Osteoblast (primary cell): ENCODE results near the gene TMEM186. TPM values are rescaled to one million over a fixed set of nuclear protein-coding genes. Genes with fewer than 3 reads are reported as not detected.
"Not testable (repeated sequence)": the region's sequence is repeated elsewhere in the genome, so short reads cannot be mapped to it uniquely, and the experiment has no call there.

ENCODE experiments used
- DNase-seq: peaks from one replicate; pipeline ENCODE4 v3.0.0; 2011; ENCODE audit warnings: low spot score, mixed read lengths; ENCODE audit not compliant: insufficient read length; ENCODE audit errors: missing footprints
- H2AFZ ChIP-seq: 2 replicates; pipeline ENCODE4 v1.6.0; 2011; ENCODE audit warnings: mild to moderate bottlenecking, low read length
- H3K27ac ChIP-seq: 2 replicates; pipeline ENCODE4 v1.5.1; 2011; ENCODE audit warnings: mild to moderate bottlenecking, low read depth, low read length, moderate library complexity
- H3K27me3 ChIP-seq: 2 replicates; pipeline ENCODE4 v1.6.0; 2012; ENCODE audit warnings: mild to moderate bottlenecking, control low read depth, inconsistent platforms, low read length, moderate library complexity; ENCODE audit not compliant: insufficient read depth
- H3K36me3 ChIP-seq: 2 replicates; pipeline ENCODE4 v1.5.1; 2011; ENCODE audit warnings: mild to moderate bottlenecking, low read length, control low read depth, moderate library complexity; ENCODE audit not compliant: insufficient read depth
- H3K4me1 ChIP-seq: 2 replicates; pipeline ENCODE4 v1.5.1; 2011; ENCODE audit warnings: mild to moderate bottlenecking, low read length, control low read depth, moderate library complexity; ENCODE audit not compliant: insufficient read depth
- H3K4me2 ChIP-seq: 2 replicates; pipeline ENCODE4 v1.6.0; 2011; ENCODE audit warnings: mild to moderate bottlenecking, low read length; ENCODE audit not compliant: insufficient read depth
- H3K4me3 ChIP-seq: fragments of 200-600 bp; sonication (generic); 3 replicates; pipeline ENCODE4 v1.5.1; 2012; ENCODE audit warnings: mild to moderate bottlenecking, low read length, inconsistent platforms; ENCODE audit not compliant: insufficient read depth
- H3K79me2 ChIP-seq: 2 replicates; pipeline ENCODE4 v1.6.0; 2012; ENCODE audit warnings: mild to moderate bottlenecking, low read length, control low read depth, inconsistent platforms; ENCODE audit not compliant: insufficient read depth
- H3K9me3 ChIP-seq: 2 replicates; pipeline ENCODE4 v1.5.1; 2011; ENCODE audit warnings: low read depth, low read length, control low read depth
- H4K20me1 ChIP-seq: 2 replicates; pipeline ENCODE4 v1.6.0; 2012; ENCODE audit warnings: mild to moderate bottlenecking, low read length, control low read depth; ENCODE audit not compliant: insufficient read depth
- CTCF ChIP-seq: IDR thresholded peaks from 2 replicates; pipeline ENCODE4 v1.5.1; 2011; ENCODE audit warnings: mild to moderate bottlenecking, low read depth, low read length, moderate library complexity; ENCODE audit errors: extremely low read depth
- total RNA-seq: library from RNA; depleted of rRNA; stranded (reverse); fragments of >200 nt; gene quantifications from 2 replicates; pipeline ENCODE4 v1.2.3, GENCODE V29; 2012

TMEM186 gene
- total RNA-seq, 1 donor: 4.0 TPM

- Histone ChIP-seq H3K27ac (no peak overlapping the region), H2AFZ (no peak overlapping the region), H3K27me3 (no peaks in the 10 kb centered on the region), H3K4me2 (no peak overlapping the region), H4K20me1 (peaks cover 35% of the 10 kb centered on the region), H3K79me2 (peaks cover 68% of the 10 kb centered on the region), H3K36me3 (peaks cover 97% of the 10 kb centered on the region), H3K4me1 (no peaks in the 10 kb centered on the region), H3K4me3 (no peak overlapping the region), H3K9me3 (no peaks in the 10 kb centered on the region)
- no peak for DNase-seq
- no peak for TF ChIP-seq CTCF
Observed at GRCh38 chr16:8807189-8807588, 9.8 kb upstream of the TMEM186 start.

GRCh38 chr16:8806272-8806983, 9.0 kb upstream of the TMEM186 start:
- no peak overlapping the region for H3K4me2 ChIP-seq
- no peak overlapping the region for H3K4me3 ChIP-seq
- no peak overlapping the region for H3K27ac ChIP-seq
- H3K27me3 ChIP-seq: no peaks in the 10 kb centered on the region
- H3K36me3 ChIP-seq: peaks cover 97% of the 10 kb centered on the region
- peaks cover 36% of the 10 kb centered on the region for H4K20me1 ChIP-seq
- no peaks in the 10 kb centered on the region for H3K9me3 ChIP-seq
- H3K79me2 ChIP-seq: peaks cover 75% of the 10 kb centered on the region
- H3K4me1 ChIP-seq: no peaks in the 10 kb centered on the region
- DNase-seq: no peak
- no peak for TF ChIP-seq CTCF
- H2AFZ ChIP-seq: no peak overlapping the region

GRCh38 chr16:8804313-8804712, 6.9 kb upstream of the TMEM186 start:
- peaks cover 88% of the 10 kb centered on the region for H3K79me2 ChIP-seq
- H3K4me1 ChIP-seq: peaks cover 10% of the 10 kb centered on the region
- no peak overlapping the region for H3K4me3 ChIP-seq
- H3K4me2 ChIP-seq: no peak overlapping the region
- no peak for TF ChIP-seq CTCF
- DNase-seq: no peak
- peaks cover 50% of the 10 kb centered on the region for H4K20me1 ChIP-seq
- peaks cover 84% of the 10 kb centered on the region for H3K36me3 ChIP-seq
- no peaks in the 10 kb centered on the region for H3K27me3 ChIP-seq
- H2AFZ ChIP-seq: no peak overlapping the region
- H3K27ac ChIP-seq: no peak overlapping the region
- H3K9me3 ChIP-seq: no peaks in the 10 kb centered on the region

- Histone ChIP-seq H3K4me1 (peaks cover 16% of the 10 kb centered on the region), H3K79me2 (peaks cover 89% of the 10 kb centered on the region), H3K36me3 (peaks cover 83% of the 10 kb centered on the region), H4K20me1 (peaks cover 52% of the 10 kb centered on the region)
- H3K4me3 ChIP-seq, H3K27me3 ChIP-seq, H3K4me2 ChIP-seq, DNase-seq, H2AFZ ChIP-seq, H3K9me3 ChIP-seq, H3K27ac ChIP-seq: not testable (repeated sequence)
Observed at GRCh38 chr16:8803733-8804132, 6.3 kb upstream of the TMEM186 start.
